PC-9 (cell line): Measurements from ENCODE around the gene SLC13A4. TPM values are rescaled to one million over a fixed set of nuclear protein-coding genes. Genes with fewer than 3 reads are reported as not detected.

Source experiments
- BruUV-seq: library from RNA; stranded (reverse); fragments of 400-500 nt; replicated peaks from 2 replicates; lab custom pipeline; 2021; lab: Mats Ljungman, UMichigan
- CTCF ChIA-PET: fragments of 300-600 bp; sonication (Branson Sonifier 250); formaldehyde crosslinking; loops from one replicate; lab custom pipeline; 2022; ENCODE audit warnings: antibody characterized with exemption; lab: Charles Lee
- POLR2A ChIA-PET: fragments of 300-600 bp; sonication (Branson Sonifier 250); formaldehyde crosslinking; loops from one replicate; lab custom pipeline; 2022; ENCODE audit warnings: antibody characterized with exemption; ENCODE audit not compliant: unreplicated experiment; lab: Charles Lee
- DNase-seq, 2 experiments: peaks; one replicate each; pipeline versions ENCODE4 v3.0.0 to v3.0.0-alpha.2; 2015 to 2022; ENCODE audit warnings: mixed read lengths in 1 of 2
- H2AFZ ChIP-seq: fragments of 200-600 bp; sonication (generic); 2 replicates; pipeline ENCODE4 v1.8.1; 2017; ENCODE audit warnings: antibody characterized with exemption
- H3F3A ChIP-seq: fragments of 200-600 bp; sonication (generic); 2 replicates; pipeline ENCODE4 v1.8.1; 2017; ENCODE audit warnings: antibody characterized with exemption, mild to moderate bottlenecking, low read depth; ENCODE audit not compliant: insufficient read depth
- H3K27ac ChIP-seq: fragments of 200-600 bp; sonication (generic); 2 replicates; pipeline ENCODE4 v1.6.1; 2016; ENCODE audit warnings: mixed run types
- H3K27me3 ChIP-seq: fragments of 200-600 bp; sonication (generic); 2 replicates; pipeline ENCODE4 v1.6.1; 2016; ENCODE audit warnings: low read depth, mixed run types; ENCODE audit not compliant: insufficient read depth
- H3K36me3 ChIP-seq: fragments of 200-600 bp; sonication (generic); 2 replicates; pipeline ENCODE4 v1.6.1; 2016; ENCODE audit warnings: low read depth, mixed run types
- H3K4me1 ChIP-seq: fragments of 200-600 bp; sonication (generic); replicated peaks from 2 replicates; pipeline ENCODE4 v1.6.1; 2016; ENCODE audit warnings: mixed run types; ENCODE audit not compliant: insufficient read depth
- H3K4me2 ChIP-seq: fragments of 200-600 bp; sonication (generic); 2 replicates; pipeline ENCODE4 v1.6.1; 2017; ENCODE audit warnings: mixed run types
- H3K4me3 ChIP-seq: fragments of 200-600 bp; sonication (generic); 2 replicates; pipeline ENCODE4 v1.6.1; 2016; ENCODE audit warnings: mixed run types
- H3K79me2 ChIP-seq: fragments of 200-600 bp; sonication (generic); 2 replicates; pipeline ENCODE4 v1.6.1; 2017; ENCODE audit warnings: low read depth, mixed run types
- H3K9me2 ChIP-seq: fragments of 200-600 bp; sonication (generic); 2 replicates; pipeline ENCODE4 v1.8.1; 2017; ENCODE audit warnings: mild to moderate bottlenecking; ENCODE audit not compliant: insufficient read depth
- H3K9me3 ChIP-seq: fragments of 200-600 bp; sonication (generic); 2 replicates; pipeline ENCODE4 v1.8.1; 2016; ENCODE audit warnings: low read depth; ENCODE audit not compliant: insufficient read depth
- H4K20me1 ChIP-seq: fragments of 200-600 bp; sonication (generic); 2 replicates; pipeline ENCODE4 v1.8.1; 2017; ENCODE audit not compliant: insufficient read depth
- CTCF ChIP-seq: fragments of 200-600 bp; sonication (generic); conservative IDR thresholded peaks from 2 replicates; pipeline ENCODE4 v1.6.1; 2017; ENCODE audit warnings: mixed run types, antibody characterized with exemption, mild to moderate bottlenecking, moderate library complexity
- EZH2 ChIP-seq: fragments of 200-600 bp; sonication (generic); IDR thresholded peaks from 2 replicates; pipeline ENCODE4 v1.8.0; 2017; ENCODE audit warnings: antibody characterized with exemption, low read depth
- intact Hi-C: fragments of 100-400 bp; cut with micrococcal nuclease; formaldehyde crosslinking; loops from one replicate; pipeline ENCODE4 v1.10.0; 2022; ENCODE audit not compliant: unreplicated experiment
- total RNA-seq: library from RNA; stranded (reverse); gene quantifications from 2 replicates; pipeline ENCODE4 v1.2.3, GENCODE V29; 2021

SLC13A4 gene
- total RNA-seq, 1 experiment from 2014 or later = not detected

- no peak overlapping the region for H3K4me3 ChIP-seq
- BruUV-seq = no TSS peak
- TF ChIP-seq EZH2 (no peak), CTCF (no peak)
- H3K36me3 ChIP-seq = no peaks in the 10 kb centered on the region
- peaks cover 5% of the 10 kb centered on the region; the same call in 1 of the 2 replicates for H3K9me3 ChIP-seq
- H4K20me1 ChIP-seq = no peaks in the 10 kb centered on the region
- H3K9me2 ChIP-seq = no peaks in the 10 kb centered on the region
- intact Hi-C loops = loop anchor here (5.0 kb wide), 1 partner anchor 60 kb away; no protein-coding TSS in a partner anchor
- ChIA-PET CTCF (interaction anchor here (1.3 kb wide), 1 partner anchor 99 kb away, joined by 4 read pairs; no protein-coding TSS in a partner anchor), POLR2A (interaction anchor here (0.6 kb wide), 1 partner anchor 253 kb away, joined by 18 read pairs; no protein-coding TSS in a partner anchor)
- H3K27me3 ChIP-seq = no peaks in the 10 kb centered on the region
- H3K27ac ChIP-seq = peak overlapping the region; percentile 77
- peaks cover 4% of the 10 kb centered on the region for H3F3A ChIP-seq
- DNase-seq = peak; percentile 21 to 76
- H3K4me1 ChIP-seq = peaks cover 36% of the 10 kb centered on the region
- no peaks in the 10 kb centered on the region for H3K79me2 ChIP-seq
- H2AFZ ChIP-seq = peak overlapping the region; percentile 70
- 0 out of 2 replicates have a peak overlapping the region, but pooled peaks have one; percentile 9 for H3K4me2 ChIP-seq
Measured at GRCh38 chr7:135771961-135772638, 44.1 kb upstream of the SLC13A4 start.

DNA sequence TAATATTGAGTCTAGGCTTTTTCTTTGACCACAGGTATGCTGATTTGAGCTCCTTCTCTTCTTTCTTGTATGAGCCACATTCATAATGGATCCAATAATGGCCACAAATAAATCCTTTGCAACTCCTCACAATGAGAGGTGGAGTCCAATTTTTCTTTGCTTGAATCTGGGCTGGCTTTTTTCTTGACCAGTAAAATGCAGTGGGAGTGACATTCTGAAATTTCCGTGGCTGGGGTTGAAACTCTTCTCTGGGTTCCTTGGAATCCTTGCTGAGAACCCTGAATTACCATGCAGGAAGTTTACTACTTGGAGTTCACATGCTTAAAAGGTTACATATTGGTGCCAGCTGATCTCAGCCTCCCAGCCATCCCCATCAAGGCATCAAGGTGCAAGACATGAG, 43.1 kb upstream of the SLC13A4 start:
- BruUV-seq = no TSS peak
- CTCF ChIA-PET = no interaction called here

More for the DNA sequence above, 43.1 kb upstream of the SLC13A4 start:
- Histone ChIP-seq H3K36me3 (no peaks in the 10 kb centered on the region), H3K79me2 (no peaks in the 10 kb centered on the region), H3K27me3 (no peaks in the 10 kb centered on the region), H2AFZ (no peak overlapping the region), H3K4me2 (no peak overlapping the region), H3K9me3 (peaks cover 5% of the 10 kb centered on the region; the same call in 1 of the 2 replicates), H3F3A (peaks cover 4% of the 10 kb centered on the region; the same call in 1 of the 2 replicates), H3K27ac (no peak overlapping the region), H3K4me3 (no peak overlapping the region), H4K20me1 (no peaks in the 10 kb centered on the region), H3K9me2 (no peaks in the 10 kb centered on the region), H3K4me1 (peaks cover 36% of the 10 kb centered on the region)
- TF ChIP-seq EZH2 (no peak), CTCF (no peak)
- DNase-seq = no peak
- POLR2A ChIA-PET = interaction anchor here (0.6 kb wide), 1 partner anchor 252 kb away, joined by 18 read pairs; no protein-coding TSS in a partner anchor
- intact Hi-C loops = loop anchor here (5.0 kb wide), 1 partner anchor 59 kb away; no protein-coding TSS in a partner anchor
